ENCODE data around the gene LMF2.

DNA sequence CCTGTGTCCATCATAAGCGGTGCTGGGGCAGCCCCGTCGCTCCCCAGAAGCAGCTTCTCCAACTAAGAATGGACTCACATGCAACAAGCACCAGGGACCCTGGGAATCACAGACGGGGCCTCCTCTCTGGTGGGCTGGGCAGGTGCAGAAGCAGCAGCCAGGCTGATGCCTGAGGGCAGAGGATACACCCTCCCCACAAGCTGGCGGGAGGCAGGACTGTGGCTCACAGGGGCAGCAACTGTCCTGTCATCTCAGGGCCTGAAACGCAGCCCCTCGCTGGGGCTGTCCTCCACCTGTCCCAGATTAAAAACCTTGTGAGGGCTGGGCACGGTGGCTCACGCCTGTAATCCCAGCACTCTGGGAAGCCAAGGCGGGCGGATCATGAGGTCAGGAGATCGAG lies 29.6 kb downstream of the LMF2 start:
- TF ChIP-seq, protein P1, sequence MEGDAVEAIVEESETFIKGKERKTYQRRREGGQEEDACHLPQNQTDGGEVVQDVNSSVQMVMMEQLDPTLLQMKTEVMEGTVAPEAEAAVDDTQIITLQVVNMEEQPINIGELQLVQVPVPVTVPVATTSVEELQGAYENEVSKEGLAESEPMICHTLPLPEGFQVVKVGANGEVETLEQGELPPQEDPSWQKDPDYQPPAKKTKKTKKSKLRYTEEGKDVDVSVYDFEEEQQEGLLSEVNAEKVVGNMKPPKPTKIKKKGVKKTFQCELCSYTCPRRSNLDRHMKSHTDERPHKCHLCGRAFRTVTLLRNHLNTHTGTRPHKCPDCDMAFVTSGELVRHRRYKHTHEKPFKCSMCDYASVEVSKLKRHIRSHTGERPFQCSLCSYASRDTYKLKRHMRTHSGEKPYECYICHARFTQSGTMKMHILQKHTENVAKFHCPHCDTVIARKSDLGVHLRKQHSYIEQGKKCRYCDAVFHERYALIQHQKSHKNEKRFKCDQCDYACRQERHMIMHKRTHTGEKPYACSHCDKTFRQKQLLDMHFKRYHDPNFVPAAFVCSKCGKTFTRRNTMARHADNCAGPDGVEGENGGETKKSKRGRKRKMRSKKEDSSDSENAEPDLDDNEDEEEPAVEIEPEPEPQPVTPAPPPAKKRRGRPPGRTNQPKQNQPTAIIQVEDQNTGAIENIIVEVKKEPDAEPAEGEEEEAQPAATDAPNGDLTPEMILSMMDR (IDR thresholded peaks at IDR 0.05; ENCODE audit: insufficient read depth, low read length, poor library complexity, severe bottlenecking), result no peak
- no peak for TF ChIP-seq EZH2phosphoT487 (conservative IDR thresholded peaks at IDR 0.05; ENCODE audit: low read length)
